ENCODE data around the gene GFOD1.
A peak's percentile ranks its signal among the peaks of the same experiment; 100 is the strongest.

GFOD1 gene

GRCh38 chr6:13421425-13422059, 65.9 kb downstream of the GFOD1 start:
- DNase-seq = no peak

- no peak for DNase-seq
Measured at GRCh38 chr6:13420269-13420668, 67.1 kb downstream of the GFOD1 start.

- DNase-seq = no peak
Measured at GRCh38 chr6:13419422-13420195, 67.8 kb downstream of the GFOD1 start.

- DNase-seq = no peak
Measured at GRCh38 chr6:13418844-13419243, 68.6 kb downstream of the GFOD1 start.

- DNase-seq = no peak
Measured at GRCh38 chr6:13417954-13418353, 69.4 kb downstream of the GFOD1 start.

- no peak for DNase-seq
Measured at GRCh38 chr6:13417431-13417830, 70.0 kb downstream of the GFOD1 start.

GRCh38 chr6:13415283-13415682, 72.1 kb downstream of the GFOD1 start:
- DNase-seq = no peak

- peak in 4 of 6 experiments; percentile 13 to 54 (median 34) for DNase-seq
Measured at GRCh38 chr6:13413900-13414555, 73.4 kb downstream of the GFOD1 start.

- DNase-seq = no peak
Measured at GRCh38 chr6:13413466-13413862, 73.9 kb downstream of the GFOD1 start.

GRCh38 chr6:13412639-13413465, 74.5 kb downstream of the GFOD1 start:
- DNase-seq = no peak

GRCh38 chr6:13412211-13412610, 75.2 kb downstream of the GFOD1 start:
- DNase-seq = no peak

GRCh38 chr6:13411484-13411883, 75.9 kb downstream of the GFOD1 start:
- no peak for DNase-seq

GRCh38 chr6:13409991-13410390, 77.4 kb downstream of the GFOD1 start:
- DNase-seq = no peak

GRCh38 chr6:13407709-13408695, 79.4 kb downstream of the GFOD1 start:
- DNase-seq = no peak

- no peak for DNase-seq
Measured at GRCh38 chr6:13407368-13407708, 80.1 kb downstream of the GFOD1 start.

- no peak for DNase-seq
Measured at GRCh38 chr6:13406781-13407180, 80.6 kb downstream of the GFOD1 start.

GRCh38 chr6:13405961-13406477, 81.4 kb downstream of the GFOD1 start:
- DNase-seq = no peak

- DNase-seq = no peak
Measured at GRCh38 chr6:13404892-13405254, 82.5 kb downstream of the GFOD1 start.

GRCh38 chr6:13404228-13404891, 83.0 kb downstream of the GFOD1 start:
- DNase-seq = no peak

- no peak for DNase-seq
Measured at GRCh38 chr6:13402711-13403110, 84.7 kb downstream of the GFOD1 start.

- no peak for DNase-seq
Measured at GRCh38 chr6:13400772-13401171, 86.6 kb downstream of the GFOD1 start.
